Suprapubic skin (tissue), 4 donors: ENCODE results near the gene ANKRD34A. TPM values are rescaled to one million over a fixed set of nuclear protein-coding genes. Genes with fewer than 3 reads are reported as not detected.
"Not testable (repeated sequence)": the region's sequence is repeated elsewhere in the genome, so short reads cannot be mapped to it uniquely, and the experiment has no call there.

Experiments used
- DNase-seq, 2 donors: peaks; one replicate each; pipeline ENCODE4 v3.0.0-alpha.2; 2019; ENCODE audit warnings: low spot score in 2 of 2
- H3K27ac ChIP-seq: fragments of 200-600 bp; sonication (generic); one replicate; pipeline ENCODE4 v1.5.1; 2019
- H3K27me3 ChIP-seq: fragments of 200-600 bp; sonication (generic); one replicate; pipeline ENCODE4 v1.5.1; 2019
- H3K36me3 ChIP-seq: fragments of 200-600 bp; sonication (generic); one replicate; pipeline ENCODE4 v1.5.1; 2019
- H3K4me1 ChIP-seq: fragments of 200-600 bp; sonication (generic); one replicate; pipeline ENCODE4 v1.5.1; 2019
- H3K4me3 ChIP-seq: fragments of 200-600 bp; sonication (generic); one replicate; pipeline ENCODE4 v1.5.1; 2019; ENCODE audit warnings: mild to moderate bottlenecking
- H3K9me3 ChIP-seq: fragments of 200-600 bp; sonication (generic); one replicate; pipeline ENCODE4 v1.5.1; 2019
- CTCF ChIP-seq, 2 donors: fragments of 200-600 bp in 1 of 2; fragments of 450-650 bp in 1 of 2; sonication (generic) in 1 of 2; IDR thresholded peaks; one replicate each; pipeline ENCODE4 v1.5.1; 2016 to 2019; ENCODE audit warnings: antibody characterized with exemption in 2 of 2, mild to moderate bottlenecking in 1 of 2, moderate library complexity in 1 of 2
- EP300 ChIP-seq: sonication (generic); formaldehyde crosslinking; IDR thresholded peaks from one replicate; pipeline ENCODE4 v1.6.1; 2017; ENCODE audit warnings: antibody characterized with exemption
- POLR2A ChIP-seq, 2 donors: fragments of 450-650 bp; IDR thresholded peaks; one replicate each; pipeline ENCODE4 v1.6.1; 2017; ENCODE audit warnings: antibody characterized with exemption in 2 of 2, mild to moderate bottlenecking in 2 of 2, moderate library complexity in 2 of 2
- POLR2AphosphoS5 ChIP-seq, 3 donors: sonication (generic); formaldehyde crosslinking; IDR thresholded peaks; one replicate each; pipeline ENCODE4 v1.6.1; 2017; ENCODE audit warnings: antibody characterized with exemption in 3 of 3
- WGBS: methylation state at CpG from one replicate; pipeline ENCODE4 v1.1.5; 2018; 5-methylcytosine and 5-hydroxymethylcytosine counted together
- total RNA-seq, 4 donors: library from RNA; depleted of rRNA; stranded (reverse); fragments of >200 nt; gene quantifications; one replicate each; pipeline ENCODE4 v1.1.0, GENCODE V29; 2016

The ANKRD34A gene
- total RNA-seq, 4 donors from 2014 or later, result 0.21 to 0.64 (median 0.45) TPM; not detected in 1

DNA sequence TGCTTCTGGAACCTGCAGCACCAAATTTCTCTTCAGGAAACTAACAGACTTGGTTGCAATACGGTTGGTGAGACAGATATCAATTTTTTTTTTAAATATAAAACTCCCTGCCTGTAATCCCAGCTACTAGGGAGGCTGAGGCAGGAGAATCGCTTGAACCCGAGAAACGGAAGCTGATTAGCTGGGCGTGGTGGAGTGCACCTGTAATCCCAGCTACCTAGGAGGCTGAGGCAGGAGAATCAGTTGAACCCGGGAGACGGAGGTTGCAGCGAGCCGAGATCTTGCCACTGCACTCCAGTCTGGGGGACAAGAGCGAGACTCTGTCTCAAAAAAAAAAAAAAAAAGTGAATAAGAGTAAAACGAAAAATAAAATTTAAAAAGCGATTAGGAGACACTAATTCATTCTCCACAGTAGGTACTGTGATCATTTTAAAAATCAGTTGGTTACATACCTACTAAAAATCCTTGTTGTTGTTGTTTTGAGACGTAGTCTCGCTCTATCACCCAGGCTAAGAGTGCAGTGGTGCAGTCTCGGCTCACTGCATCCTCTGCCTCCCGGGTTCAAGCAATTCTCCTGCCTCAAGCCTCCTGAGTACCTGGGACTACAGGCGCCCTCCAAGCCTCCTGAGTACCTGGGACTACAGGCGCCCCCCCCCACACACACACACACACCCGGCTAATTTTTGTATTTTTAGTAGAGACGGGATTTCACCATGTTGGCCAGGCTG lies 36.3 kb downstream of the ANKRD34A start:
- H3K4me1 ChIP-seq, result peaks cover 20% of the 10 kb centered on the region
- TF ChIP-seq CTCF (IDR thresholded peaks at IDR 0.05) (no peak), POLR2A (IDR thresholded peaks at IDR 0.05) (no peak), EP300 (no peak), POLR2AphosphoS5 (IDR thresholded peaks at IDR 0.05) (no peak)
- no peaks in the 10 kb centered on the region for H3K27me3 ChIP-seq
- WGBS, result 57% methylated on average over 20 of the region's 20 CpGs
- H3K4me3 ChIP-seq, result peak overlapping the region; percentile 78
- no peaks in the 10 kb centered on the region for H3K9me3 ChIP-seq
- DNase-seq, result no peak
- peaks cover 18% of the 10 kb centered on the region for H3K36me3 ChIP-seq
- peak overlapping the region; percentile 97 for H3K27ac ChIP-seq

GRCh38 chr1:145927063-145927886 lies 37.1 kb downstream of the ANKRD34A start, which contains the start of gene RBM8A:
TSS of gene RBM8A (minus strand) at chr1:145927484. CDS start at chr1:145927426, 58 bp downstream.
- H3K4me3 ChIP-seq, result peak within 1 kb of the TSS; percentile 78
- peak; percentile 76 to 99 for TF ChIP-seq POLR2A (IDR thresholded peaks at IDR 0.05)
- no peak for TF ChIP-seq EP300
- TF ChIP-seq POLR2AphosphoS5 (IDR thresholded peaks at IDR 0.05), result peak; percentile 95 to 97 (median 95)
- peak; percentile 67 to 72 for TF ChIP-seq CTCF (IDR thresholded peaks at IDR 0.05)
- DNase-seq, result peak; percentile 98
- H3K27me3 ChIP-seq, result no peaks in the 10 kb centered on the region
- under 1% methylated on average over 41 of the region's 41 CpGs for WGBS
- H3K9me3 ChIP-seq, result no peaks in the 10 kb centered on the region
- H3K36me3 ChIP-seq, result peaks cover 22% of the 10 kb centered on the region
- peak within 1 kb of the TSS; percentile 97 for H3K27ac ChIP-seq
- peaks cover 20% of the 10 kb centered on the region for H3K4me1 ChIP-seq

DNA sequence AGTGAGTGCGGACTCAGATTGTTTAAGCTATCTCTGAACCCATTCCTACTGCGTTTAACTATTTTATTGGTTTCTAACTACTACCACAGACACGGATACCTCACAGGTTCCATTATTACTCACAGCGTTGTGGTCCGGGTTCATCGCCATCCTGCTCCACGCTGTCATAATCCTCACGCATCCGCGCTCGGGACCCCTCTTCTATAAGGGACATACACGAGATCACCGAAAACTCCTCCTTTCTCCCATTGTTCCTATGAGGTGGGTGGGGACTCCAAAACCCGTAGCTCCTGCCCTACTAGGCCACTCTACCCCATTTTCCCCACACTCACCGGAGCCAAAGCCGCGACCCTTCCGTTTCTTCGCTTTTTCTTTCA lies 37.7 kb downstream of the ANKRD34A start:
- no peak for DNase-seq
- H3K4me3 ChIP-seq, result peak overlapping the region; percentile 78
- H3K27ac ChIP-seq, result peak overlapping the region; percentile 97
- no peaks in the 10 kb centered on the region for H3K9me3 ChIP-seq
- TF ChIP-seq CTCF (IDR thresholded peaks at IDR 0.05) (no peak), POLR2A (IDR thresholded peaks at IDR 0.05) (no peak), EP300 (no peak), POLR2AphosphoS5 (IDR thresholded peaks at IDR 0.05) (no peak)
- H3K27me3 ChIP-seq, result no peaks in the 10 kb centered on the region
- H3K4me1 ChIP-seq, result peaks cover 20% of the 10 kb centered on the region
- 6% methylated on average over 19 of the region's 19 CpGs for WGBS
- peaks cover 22% of the 10 kb centered on the region for H3K36me3 ChIP-seq

DNA sequence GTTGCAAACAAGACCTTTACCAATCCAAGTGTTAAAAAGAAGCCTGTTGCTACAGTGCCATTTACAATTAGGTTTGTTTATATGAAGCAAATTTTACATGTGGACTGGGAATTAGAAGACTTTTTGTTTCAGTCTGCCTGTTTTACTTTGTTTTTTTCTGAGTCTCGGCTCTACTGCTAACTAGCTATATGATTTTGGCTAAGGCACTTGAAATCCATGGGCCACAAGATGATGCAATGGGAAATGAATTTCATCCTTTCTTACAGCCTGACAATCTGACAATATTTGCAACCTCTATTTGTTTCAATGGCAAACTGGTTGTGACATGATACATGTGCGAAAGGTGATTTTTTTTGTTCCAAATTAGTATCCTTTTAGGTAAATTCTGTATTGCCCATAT lies 42.1 kb downstream of the ANKRD34A start:
- 68% methylated on average over 2 of the region's 2 CpGs for WGBS
- Histone ChIP-seq H3K4me1 (peaks cover 32% of the 10 kb centered on the region), H3K27me3 (no peaks in the 10 kb centered on the region), H3K9me3 (no peaks in the 10 kb centered on the region), H3K4me3 (no peak overlapping the region), H3K27ac (no peak overlapping the region), H3K36me3 (peaks cover 22% of the 10 kb centered on the region)
- no peak for DNase-seq
- TF ChIP-seq POLR2A (IDR thresholded peaks at IDR 0.05) (no peak), CTCF (IDR thresholded peaks at IDR 0.05) (no peak), POLR2AphosphoS5 (IDR thresholded peaks at IDR 0.05) (no peak), EP300 (no peak)

DNA sequence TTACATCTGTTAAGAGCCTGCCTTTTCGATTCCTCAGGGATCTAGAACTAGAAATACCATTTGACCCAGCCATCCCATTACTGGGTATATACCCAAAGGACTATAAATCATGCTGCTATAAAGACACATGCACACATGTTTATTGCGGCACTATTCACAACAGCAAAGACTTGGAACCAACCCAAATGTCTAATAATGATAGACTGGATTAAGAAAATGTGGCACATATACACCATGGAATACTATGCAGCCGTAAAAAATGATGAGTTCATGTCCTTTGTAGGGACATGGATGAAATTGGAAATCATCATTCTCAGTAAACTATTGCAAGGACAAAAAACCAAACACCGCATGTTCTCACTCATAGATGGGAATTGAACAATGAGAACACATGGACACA lies 44.1 kb downstream of the ANKRD34A start:
- not testable (repeated sequence) for DNase-seq

More for the DNA sequence above, 44.1 kb downstream of the ANKRD34A start:
- not testable (repeated sequence) for H3K27ac ChIP-seq, H3K27me3 ChIP-seq, H3K4me3 ChIP-seq, H3K9me3 ChIP-seq
- WGBS, result 78% methylated on average over 2 of the region's 4 CpGs
- Histone ChIP-seq H3K4me1 (peaks cover 35% of the 10 kb centered on the region), H3K36me3 (peaks cover 24% of the 10 kb centered on the region)
